Mammary epithelial cell (primary cell): ENCODE data around the gene TSPEAR.
"Not testable (repeated sequence)": the region's sequence is repeated elsewhere in the genome, so short reads cannot be mapped to it uniquely, and the experiment has no call there.

ENCODE experiments used
- CTCF ChIP-seq, 2 donors: IDR thresholded peaks in 1 of 2; conservative IDR thresholded peaks in 1 of 2; 2 replicates each; pipeline ENCODE4 v1.5.1; 2011 to 2012; ENCODE audit warnings: inconsistent platforms in 2 of 2, low read length in 2 of 2, mild to moderate bottlenecking in 2 of 2, control low read depth in 1 of 2, low read depth in 1 of 2; ENCODE audit not compliant: insufficient read depth in 1 of 2; ENCODE audit errors: extremely low read depth in 1 of 2
- EZH2 ChIP-seq: IDR thresholded peaks from 2 replicates; pipeline ENCODE4 v1.6.1; 2012; ENCODE audit warnings: low read length, inconsistent platforms, borderline replicate concordance

- TF ChIP-seq CTCF (conservative IDR thresholded peaks at IDR 0.05 in 1 of 2, IDR thresholded peaks at IDR 0.05 in 1 of 2; ENCODE audit: extremely low read depth in 1 of 2, insufficient read depth in 1 of 2, low read depth in 1 of 2, low read length in 2 of 2); EZH2: not testable (repeated sequence)
Observed at GRCh38 chr21:44685050-44685449, 26.3 kb downstream of the TSPEAR start.
